Neural cell (in vitro differentiated cells): ENCODE data around the gene DBNDD1.

Source experiments
- EP300 ChIP-seq: fragments of 450-650 bp; conservative IDR thresholded peaks from 2 replicates; pipeline ENCODE4 v1.6.1; 2014; ENCODE audit warnings: antibody characterized with exemption, mild to moderate bottlenecking, moderate library complexity; ENCODE audit not compliant: poor library complexity, severe bottlenecking
- EZH2 ChIP-seq: fragments of 200-600, 300-800 bp; shearing (Covaris generic), sonication (generic); IDR thresholded peaks from 2 replicates; pipeline ENCODE4 v1.6.1; 2014; ENCODE audit warnings: antibody characterized with exemption, low read length, borderline replicate concordance, mild to moderate bottlenecking; ENCODE audit not compliant: insufficient read depth, poor library complexity, severe bottlenecking
- MXI1 ChIP-seq: fragments of 450-650 bp; conservative IDR thresholded peaks from 2 replicates; pipeline ENCODE4 v1.6.1; 2014; ENCODE audit warnings: antibody characterized with exemption, mild to moderate bottlenecking; ENCODE audit not compliant: poor library complexity, severe bottlenecking
- POLR2AphosphoS5 ChIP-seq: IDR thresholded peaks from 2 replicates; pipeline ENCODE4 v1.6.1; 2012
- TAF1 ChIP-seq: IDR thresholded peaks from 2 replicates; pipeline ENCODE4 v1.6.1; 2012; ENCODE audit warnings: low read depth
- TF ChIP-seq, protein P1 (sequence below): fragments of 450-650 bp; IDR thresholded peaks from 2 replicates; pipeline ENCODE4 v1.5.1; 2014; ENCODE audit warnings: antibody characterized with exemption, mild to moderate bottlenecking, moderate library complexity; ENCODE audit not compliant: poor library complexity, severe bottlenecking
- TF ChIP-seq, protein P2 (sequence below): IDR thresholded peaks from 2 replicates; pipeline ENCODE4 v1.6.1; 2012; ENCODE audit warnings: borderline replicate concordance

DNA sequence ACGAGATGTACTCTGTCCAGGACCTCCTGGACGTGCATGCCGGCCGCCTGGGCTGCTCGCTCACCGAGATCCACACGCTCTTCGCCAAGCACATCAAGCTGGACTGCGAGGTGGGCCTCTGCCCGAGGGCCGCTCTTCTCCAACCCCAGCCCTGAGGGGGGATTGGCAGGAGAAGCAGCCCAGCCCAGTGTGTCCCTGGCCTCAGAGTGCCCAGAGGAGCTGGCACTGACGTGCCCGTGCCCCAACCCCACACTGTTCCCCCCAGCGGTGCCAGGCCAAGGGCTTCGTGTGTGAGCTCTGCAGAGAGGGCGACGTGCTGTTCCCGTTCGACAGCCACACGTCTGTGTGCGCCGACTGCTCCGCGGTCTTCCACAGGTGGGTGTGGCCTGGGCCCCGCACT lies 55.1 kb downstream of the DBNDD1 start:
- TF ChIP-seq, protein P1, sequence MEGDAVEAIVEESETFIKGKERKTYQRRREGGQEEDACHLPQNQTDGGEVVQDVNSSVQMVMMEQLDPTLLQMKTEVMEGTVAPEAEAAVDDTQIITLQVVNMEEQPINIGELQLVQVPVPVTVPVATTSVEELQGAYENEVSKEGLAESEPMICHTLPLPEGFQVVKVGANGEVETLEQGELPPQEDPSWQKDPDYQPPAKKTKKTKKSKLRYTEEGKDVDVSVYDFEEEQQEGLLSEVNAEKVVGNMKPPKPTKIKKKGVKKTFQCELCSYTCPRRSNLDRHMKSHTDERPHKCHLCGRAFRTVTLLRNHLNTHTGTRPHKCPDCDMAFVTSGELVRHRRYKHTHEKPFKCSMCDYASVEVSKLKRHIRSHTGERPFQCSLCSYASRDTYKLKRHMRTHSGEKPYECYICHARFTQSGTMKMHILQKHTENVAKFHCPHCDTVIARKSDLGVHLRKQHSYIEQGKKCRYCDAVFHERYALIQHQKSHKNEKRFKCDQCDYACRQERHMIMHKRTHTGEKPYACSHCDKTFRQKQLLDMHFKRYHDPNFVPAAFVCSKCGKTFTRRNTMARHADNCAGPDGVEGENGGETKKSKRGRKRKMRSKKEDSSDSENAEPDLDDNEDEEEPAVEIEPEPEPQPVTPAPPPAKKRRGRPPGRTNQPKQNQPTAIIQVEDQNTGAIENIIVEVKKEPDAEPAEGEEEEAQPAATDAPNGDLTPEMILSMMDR, result no peak
- TF ChIP-seq, protein P2, sequence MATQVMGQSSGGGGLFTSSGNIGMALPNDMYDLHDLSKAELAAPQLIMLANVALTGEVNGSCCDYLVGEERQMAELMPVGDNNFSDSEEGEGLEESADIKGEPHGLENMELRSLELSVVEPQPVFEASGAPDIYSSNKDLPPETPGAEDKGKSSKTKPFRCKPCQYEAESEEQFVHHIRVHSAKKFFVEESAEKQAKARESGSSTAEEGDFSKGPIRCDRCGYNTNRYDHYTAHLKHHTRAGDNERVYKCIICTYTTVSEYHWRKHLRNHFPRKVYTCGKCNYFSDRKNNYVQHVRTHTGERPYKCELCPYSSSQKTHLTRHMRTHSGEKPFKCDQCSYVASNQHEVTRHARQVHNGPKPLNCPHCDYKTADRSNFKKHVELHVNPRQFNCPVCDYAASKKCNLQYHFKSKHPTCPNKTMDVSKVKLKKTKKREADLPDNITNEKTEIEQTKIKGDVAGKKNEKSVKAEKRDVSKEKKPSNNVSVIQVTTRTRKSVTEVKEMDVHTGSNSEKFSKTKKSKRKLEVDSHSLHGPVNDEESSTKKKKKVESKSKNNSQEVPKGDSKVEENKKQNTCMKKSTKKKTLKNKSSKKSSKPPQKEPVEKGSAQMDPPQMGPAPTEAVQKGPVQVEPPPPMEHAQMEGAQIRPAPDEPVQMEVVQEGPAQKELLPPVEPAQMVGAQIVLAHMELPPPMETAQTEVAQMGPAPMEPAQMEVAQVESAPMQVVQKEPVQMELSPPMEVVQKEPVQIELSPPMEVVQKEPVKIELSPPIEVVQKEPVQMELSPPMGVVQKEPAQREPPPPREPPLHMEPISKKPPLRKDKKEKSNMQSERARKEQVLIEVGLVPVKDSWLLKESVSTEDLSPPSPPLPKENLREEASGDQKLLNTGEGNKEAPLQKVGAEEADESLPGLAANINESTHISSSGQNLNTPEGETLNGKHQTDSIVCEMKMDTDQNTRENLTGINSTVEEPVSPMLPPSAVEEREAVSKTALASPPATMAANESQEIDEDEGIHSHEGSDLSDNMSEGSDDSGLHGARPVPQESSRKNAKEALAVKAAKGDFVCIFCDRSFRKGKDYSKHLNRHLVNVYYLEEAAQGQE, result no peak
- TF ChIP-seq EZH2 (no peak), EP300 (no peak), POLR2AphosphoS5 (no peak), TAF1 (no peak), MXI1 (no peak)
